Measurements from ENCODE around the gene MSRB1.

DNA sequence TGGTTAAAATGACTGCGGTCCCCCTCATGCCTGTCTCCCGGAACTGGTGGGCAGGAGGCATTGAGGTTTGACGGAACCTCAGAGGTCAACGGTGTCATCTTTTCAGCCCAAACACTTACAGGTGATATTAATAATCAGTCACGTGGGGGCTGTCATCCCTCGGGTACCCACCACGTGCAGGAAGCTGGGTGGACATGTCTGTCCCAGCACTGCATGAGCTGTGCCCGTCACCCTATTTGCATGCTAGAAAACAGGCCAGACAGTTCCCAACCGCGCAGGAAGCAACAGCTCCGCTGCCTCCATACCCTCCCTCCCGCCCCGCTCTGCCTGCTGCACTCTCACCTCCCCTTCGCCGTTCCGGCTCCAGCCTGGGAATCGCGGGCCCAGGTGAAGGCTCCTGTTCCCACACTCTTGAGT lies 48.1 kb upstream of the MSRB1 start:
- TF ChIP-seq CTCF (IDR thresholded peaks at IDR 0.05) (no peak), POLR2A (IDR thresholded peaks at IDR 0.05) (no peak)
